LNCaP clone FGC (cell line): Measurements from ENCODE around the gene GRIK3.

Source experiments
- DNase-seq: peaks from one replicate; pipeline ENCODE4 v3.0.0-alpha.2; 2011; ENCODE audit warnings: low read depth
- H3K4me3 ChIP-seq: 2 replicates; pipeline ENCODE4 v1.5.1; 2011; ENCODE audit warnings: mild to moderate bottlenecking, low read depth, low read length, control low read depth
- CTCF ChIP-seq: IDR thresholded peaks from 2 replicates; pipeline ENCODE4 v1.5.1; 2012; ENCODE audit warnings: mild to moderate bottlenecking; ENCODE audit not compliant: control insufficient read depth, insufficient read depth; ENCODE audit errors: extremely low read depth

GRIK3 gene

GRCh38 chr1:36888811-36889477 is 145.4 kb downstream of the GRIK3 start:
- no peak overlapping the region for H3K4me3 ChIP-seq
- TF ChIP-seq CTCF, result no peak
- DNase-seq, result no peak

- H3K4me3 ChIP-seq, result no peak overlapping the region
- no peak for DNase-seq
- TF ChIP-seq CTCF, result no peak
These were observed 148.6 kb downstream of the GRIK3 start for GRCh38 chr1:36885540-36886357.

DNA sequence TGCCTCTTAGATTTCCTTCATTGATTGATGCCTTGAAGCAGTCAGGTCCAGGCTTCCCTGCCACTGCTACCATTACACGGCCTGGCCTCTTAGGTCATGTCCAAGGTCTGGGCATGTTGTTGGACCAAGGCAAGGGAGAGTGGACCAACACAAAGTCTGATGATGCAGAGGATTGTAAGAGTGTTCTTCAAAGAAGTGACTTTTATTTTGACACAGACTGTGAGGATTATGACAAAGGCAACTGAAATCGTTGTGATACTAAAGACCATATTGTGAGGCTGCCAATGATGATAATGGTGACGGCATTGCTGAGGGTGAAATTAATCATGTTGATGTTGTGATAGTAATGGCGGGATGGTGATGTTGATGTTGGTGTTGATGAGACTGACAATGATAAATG is 149.5 kb downstream of the GRIK3 start:
- TF ChIP-seq CTCF, result no peak
- DNase-seq, result no peak
- H3K4me3 ChIP-seq, result no peak overlapping the region

- no peak for TF ChIP-seq CTCF
- DNase-seq, result no peak
These were observed 150.2 kb downstream of the GRIK3 start for GRCh38 chr1:36884029-36884701.

DNA sequence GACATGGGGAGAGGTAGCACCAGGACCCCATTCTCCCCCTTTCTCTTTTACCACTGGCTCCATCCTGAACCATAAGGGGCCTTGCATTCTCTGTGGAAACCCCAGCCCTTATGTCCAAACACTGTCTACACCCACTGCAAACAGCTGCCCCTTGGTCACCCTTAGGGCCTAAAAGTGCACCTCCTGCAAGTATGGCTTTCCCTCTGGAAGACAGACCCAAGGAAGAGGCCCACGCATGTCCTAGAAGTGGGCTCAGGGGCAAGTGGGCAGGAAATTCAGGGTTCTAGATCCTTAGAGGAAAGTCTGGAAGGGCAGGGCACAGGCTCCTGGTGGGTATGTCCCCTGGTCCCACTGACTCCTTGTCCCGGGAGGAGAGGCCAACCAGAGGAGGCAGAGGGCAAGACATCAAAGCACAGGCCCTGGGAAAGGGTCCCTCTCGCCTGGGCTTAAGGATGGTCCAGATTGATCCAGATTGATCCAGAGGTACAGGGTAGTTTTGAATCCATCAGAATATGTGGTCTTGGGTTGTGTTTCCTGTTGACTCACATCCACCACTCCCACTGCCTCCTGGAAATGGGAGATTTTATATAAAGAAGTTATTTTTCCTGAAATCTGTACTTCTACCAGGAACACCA is 150.9 kb downstream of the GRIK3 start:
- no peak for TF ChIP-seq CTCF
- H3K4me3 ChIP-seq, result no peak overlapping the region
- DNase-seq, result no peak

More at GRCh38 chr1:36884029-36884701, 150.2 kb downstream of the GRIK3 start:
- H3K4me3 ChIP-seq, result no peak overlapping the region

GRCh38 chr1:36882536-36883285 is 151.6 kb downstream of the GRIK3 start:
- no peak for DNase-seq
- no peak overlapping the region for H3K4me3 ChIP-seq
- TF ChIP-seq CTCF, result no peak
